Stimulated activated CD8-positive, alpha-beta memory T cell treated with anti-CD3 and anti-CD28 coated beads, Interleukin-7, amount 100 ng/mL, for 1 hour (primary cell): Measurements from ENCODE around the gene TMPO.
A peak's percentile ranks its signal among the peaks of the same experiment; 100 is the strongest.
"Not testable (repeated sequence)": the region's sequence is repeated elsewhere in the genome, so short reads cannot be mapped to it uniquely, and the experiment has no call there.

ENCODE experiments used
- DNase-seq, 2 donors: peaks; one replicate each; pipeline ENCODE4 v3.0.0-alpha.2; 2020; ENCODE audit warnings: low read depth in 2 of 2

The TMPO gene

GRCh38 chr12:98511806-98512205 lies 3.6 kb upstream of the TMPO start:
- not testable (repeated sequence) for DNase-seq

- DNase-seq, result no peak
Measured at GRCh38 chr12:98513379-98514322, 1.7 kb upstream of the TMPO start.

GRCh38 chr12:98514982-98515286 lies 456 bp upstream of the TMPO start:
- no peak for DNase-seq

DNA sequence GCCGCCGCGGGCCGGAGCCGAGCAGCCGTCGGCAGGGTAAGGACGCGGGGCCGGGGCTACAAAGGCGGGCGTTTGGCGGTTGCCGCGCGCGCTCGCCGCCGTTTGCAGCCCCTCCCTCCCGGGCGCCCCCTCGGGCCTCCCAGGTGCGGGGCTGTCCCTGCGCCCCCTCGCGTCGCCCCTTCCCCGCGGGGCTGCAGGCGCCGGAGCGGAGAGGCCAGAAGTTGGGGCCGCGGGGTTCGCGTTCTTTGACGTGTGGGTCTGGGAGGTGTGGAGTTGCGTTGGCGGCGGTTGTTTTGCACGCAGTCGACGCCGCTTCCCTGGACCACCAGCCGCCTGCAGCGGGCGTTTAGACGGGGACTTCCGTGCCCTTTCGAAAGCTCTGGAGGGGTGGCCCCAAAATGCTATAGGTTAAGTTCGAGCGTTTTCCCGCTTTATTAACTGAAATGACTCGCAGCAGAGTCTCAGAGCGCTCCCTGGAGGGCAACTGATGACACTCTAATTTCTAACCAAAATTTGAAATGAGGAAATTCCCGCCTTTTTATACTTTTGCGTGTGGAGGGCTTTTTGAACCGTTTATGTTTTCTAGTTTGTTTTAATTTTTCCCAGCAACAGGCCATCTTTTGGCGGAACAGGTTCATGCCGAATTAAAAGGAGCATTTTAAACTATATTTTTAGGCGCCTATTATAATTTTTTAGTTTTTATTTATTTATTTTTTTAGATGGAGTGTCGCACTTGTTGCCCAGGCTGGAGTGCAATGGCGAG lies 902 bp downstream of the TMPO start:
- peak; percentile 56 to 63 for DNase-seq

DNA sequence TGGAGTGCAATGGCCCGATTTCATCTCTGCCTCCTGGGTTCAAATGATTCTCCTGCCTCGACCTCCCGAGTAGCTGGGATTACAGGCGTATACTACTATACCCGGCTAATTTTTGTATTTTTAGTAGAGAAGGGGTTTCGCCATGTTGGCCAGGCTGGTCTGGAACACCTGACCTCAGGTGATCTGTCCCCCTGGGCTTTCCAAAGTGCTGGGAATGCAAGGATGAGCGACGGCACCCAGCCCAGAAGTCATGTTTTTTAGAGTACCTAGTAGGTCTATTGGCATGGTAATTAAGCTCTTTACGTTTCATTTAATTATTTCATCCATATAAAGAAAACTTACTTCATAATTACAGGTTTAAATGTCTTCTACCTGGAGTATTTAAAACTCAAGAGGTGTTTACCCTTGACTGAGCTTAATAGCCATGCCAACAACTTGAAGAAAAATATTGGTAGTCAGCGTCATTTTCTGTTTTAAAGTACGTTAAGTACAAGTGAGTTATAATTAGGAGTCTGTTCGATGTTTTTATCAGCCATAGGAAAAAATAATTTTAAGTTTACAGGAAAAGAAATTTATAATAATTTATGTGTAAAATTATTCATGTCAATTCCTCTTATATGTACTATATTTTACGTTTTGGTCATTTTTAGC lies 4.0 kb downstream of the TMPO start:
- DNase-seq, result no peak

DNA sequence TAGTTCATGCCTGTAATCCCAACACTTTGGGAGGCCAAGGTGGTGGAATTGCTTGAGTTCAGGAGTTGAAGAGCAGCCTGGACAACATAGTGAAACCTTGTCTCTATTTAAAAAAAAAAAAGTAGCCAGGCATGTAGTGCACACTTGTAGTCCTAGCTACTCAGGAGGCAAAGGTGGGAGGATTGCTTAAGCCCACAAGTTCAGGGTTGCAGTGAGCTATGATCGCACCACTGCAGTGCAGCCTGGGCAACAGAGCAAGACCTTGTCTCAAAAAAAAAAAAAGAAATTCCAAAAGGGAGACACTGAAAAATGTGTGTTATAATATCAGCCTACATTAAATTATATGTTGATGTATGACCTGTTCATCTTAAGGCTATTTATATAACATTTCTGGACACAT lies 14.7 kb downstream of the TMPO start:
- no peak for DNase-seq

- no peak for DNase-seq
Measured at GRCh38 chr12:98532687-98533304, 17.4 kb downstream of the TMPO start.

DNA sequence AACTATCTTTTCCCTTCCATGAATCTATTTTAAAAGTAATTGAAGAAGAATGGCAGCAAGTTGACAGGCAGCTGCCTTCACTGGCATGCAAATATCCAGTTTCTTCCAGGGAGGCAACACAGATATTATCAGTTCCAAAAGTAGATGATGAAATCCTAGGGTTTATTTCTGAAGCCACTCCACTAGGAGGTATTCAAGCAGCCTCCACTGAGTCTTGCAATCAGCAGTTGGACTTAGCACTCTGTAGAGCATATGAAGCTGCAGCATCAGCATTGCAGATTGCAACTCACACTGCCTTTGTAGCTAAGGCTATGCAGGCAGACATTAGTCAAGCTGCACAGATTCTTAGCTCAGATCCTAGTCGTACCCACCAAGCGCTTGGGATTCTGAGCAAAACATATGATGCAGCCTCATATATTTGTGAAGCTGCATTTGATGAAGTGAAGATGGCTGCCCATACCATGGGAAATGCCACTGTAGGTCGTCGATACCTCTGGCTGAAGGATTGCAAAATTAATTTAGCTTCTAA lies 18.4 kb downstream of the TMPO start:
- no peak for DNase-seq

- no peak for DNase-seq
Measured at GRCh38 chr12:98538031-98538430, 22.6 kb downstream of the TMPO start.

DNA sequence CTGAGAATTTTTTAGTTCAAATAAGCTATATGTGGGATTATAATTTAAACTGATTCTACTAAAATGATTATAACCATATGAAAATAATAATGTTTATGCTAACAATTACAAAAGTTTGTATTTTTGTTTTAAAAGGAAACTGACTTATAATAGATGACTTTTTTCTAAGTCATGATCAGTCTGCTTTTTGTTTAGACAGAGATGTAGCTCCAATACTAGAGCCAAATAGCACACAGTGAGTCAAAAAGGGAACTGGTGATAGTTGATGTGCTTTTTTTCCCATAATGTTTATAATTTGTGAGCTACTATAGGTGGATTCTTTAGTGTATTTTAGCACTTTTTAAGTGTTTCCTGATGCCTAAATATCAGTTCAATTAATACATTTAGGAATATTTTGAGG lies 28.3 kb downstream of the TMPO start:
- DNase-seq, result no peak

GRCh38 chr12:98544751-98545150 lies 29.4 kb downstream of the TMPO start:
- no peak for DNase-seq

- no peak for DNase-seq
Measured at GRCh38 chr12:98549371-98550110, 34.2 kb downstream of the TMPO start.

- DNase-seq, result no peak
Measured at GRCh38 chr12:98551787-98552186, 36.4 kb downstream of the TMPO start.

DNA sequence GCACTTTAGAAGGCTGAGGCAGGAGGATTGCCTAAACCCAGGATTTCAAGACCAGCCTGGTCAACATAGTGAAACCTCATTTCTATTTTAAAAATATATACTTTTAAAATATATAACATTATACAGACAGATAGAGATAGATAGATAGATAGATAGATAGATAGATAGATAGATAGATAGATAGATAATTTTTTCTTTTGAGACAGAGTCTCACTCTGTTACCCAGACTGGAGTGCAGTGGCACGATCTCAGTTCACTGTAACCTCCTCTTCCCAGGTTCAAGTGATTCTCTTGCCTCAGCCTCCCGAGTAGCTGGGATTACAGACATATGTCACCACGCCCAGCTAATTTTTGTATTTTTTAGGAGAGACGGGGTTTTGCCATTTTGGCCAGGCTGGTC lies 42.7 kb downstream of the TMPO start:
- DNase-seq, result not testable (repeated sequence)

GRCh38 chr12:98559666-98560065 lies 44.3 kb downstream of the TMPO start:
- DNase-seq, result no peak

GRCh38 chr12:98561846-98562245 lies 46.5 kb downstream of the TMPO start:
- no peak for DNase-seq

- no peak for DNase-seq
Measured at GRCh38 chr12:98572010-98572409, 56.6 kb downstream of the TMPO start.

DNA sequence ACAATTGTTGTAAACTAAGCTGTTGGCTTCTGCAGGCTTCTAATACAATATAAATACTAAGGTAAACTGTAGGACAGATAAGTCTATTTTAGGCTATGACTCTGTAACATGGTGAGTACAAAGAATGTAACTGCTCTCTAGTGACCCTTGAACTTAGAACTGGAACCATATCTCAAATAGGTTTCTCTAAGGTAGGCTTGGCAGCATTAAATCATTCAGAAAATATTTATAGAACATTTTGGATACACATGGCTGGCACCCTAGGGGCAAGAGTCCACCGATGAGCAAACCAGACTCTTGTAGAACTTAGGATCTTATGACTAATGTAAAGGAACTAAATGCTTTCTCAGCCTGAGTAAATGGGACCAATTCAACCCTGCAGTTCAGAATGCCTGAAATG lies 58.7 kb downstream of the TMPO start:
- DNase-seq, result no peak

DNA sequence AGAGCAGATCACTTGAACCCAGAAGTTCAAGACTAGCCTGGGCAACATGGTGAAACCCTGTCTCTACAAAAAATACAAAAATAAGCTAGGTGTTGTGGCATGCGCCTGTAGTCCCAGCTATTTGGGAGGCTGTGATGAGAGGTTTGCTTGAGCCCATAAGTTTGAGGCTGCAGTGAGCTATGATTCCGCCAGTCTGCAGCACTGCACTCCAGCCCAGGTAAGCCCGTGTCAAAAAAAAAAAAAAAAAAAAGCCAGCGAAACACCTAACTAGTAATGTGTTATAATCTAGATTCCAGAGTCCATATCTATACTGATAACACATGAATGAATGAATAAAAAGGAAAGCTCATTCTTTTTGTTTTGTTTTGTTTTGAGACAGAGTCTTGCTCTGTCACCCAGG lies 59.6 kb downstream of the TMPO start:
- DNase-seq, result no peak

DNA sequence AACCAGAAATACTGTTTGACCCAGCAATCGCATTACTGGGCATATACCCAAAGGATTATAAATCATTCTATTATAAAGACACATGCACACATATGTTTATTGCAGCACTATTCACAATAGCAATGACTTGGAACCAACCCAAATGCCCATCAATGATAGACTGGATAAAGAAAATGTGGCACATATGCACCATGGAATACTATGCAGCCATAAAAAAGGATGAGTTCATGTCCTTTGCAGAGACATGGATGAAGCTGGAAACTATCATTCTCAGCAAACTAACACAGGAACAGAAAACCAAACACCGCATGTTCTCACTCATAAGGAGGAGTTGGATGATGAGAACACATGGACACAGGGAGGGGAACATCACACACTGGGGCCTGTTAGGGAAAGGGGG lies 61.4 kb downstream of the TMPO start:
- DNase-seq, result not testable (repeated sequence)

- no peak for DNase-seq
Measured at GRCh38 chr12:98578392-98578791, 63.0 kb downstream of the TMPO start.
